Mesenchymal stem cell (in vitro differentiated cells and primary cell): ENCODE results near the gene SLC15A5.

Experiments used
- DNase-seq: peaks from one replicate; pipeline ENCODE4 v3.0.0-alpha.2; 2013
- H2AFZ ChIP-seq: one replicate; pipeline ENCODE4 v1.6.1; 2013; ENCODE audit warnings: low read depth, mild to moderate bottlenecking, control low read depth, inconsistent platforms, low read length, moderate library complexity
- H2AK5ac ChIP-seq: 2 replicates; pipeline ENCODE4 v1.6.1; 2013; ENCODE audit warnings: low read length, moderate library complexity, mild to moderate bottlenecking, inconsistent platforms; ENCODE audit not compliant: severe bottlenecking
- H2BK120ac ChIP-seq: one replicate; pipeline ENCODE4 v1.6.1; 2013; ENCODE audit warnings: low read depth, mild to moderate bottlenecking, inconsistent platforms, low read length, moderate library complexity
- H2BK12ac ChIP-seq, 2 experiments: one replicate each; pipeline ENCODE4 v1.6.1; 2013; ENCODE audit warnings: inconsistent platforms in 2 of 2, low read length in 2 of 2, mild to moderate bottlenecking in 2 of 2, moderate library complexity in 2 of 2, control low read depth in 1 of 2
- H2BK15ac ChIP-seq: one replicate; pipeline ENCODE4 v1.6.1; 2013; ENCODE audit warnings: mild to moderate bottlenecking, low read depth, inconsistent platforms; ENCODE audit not compliant: poor library complexity, severe bottlenecking
- H2BK5ac ChIP-seq: 2 replicates; pipeline ENCODE4 v1.6.1; 2013; ENCODE audit warnings: low read depth, mild to moderate bottlenecking, low read length, control low read depth, inconsistent platforms; ENCODE audit not compliant: poor library complexity, severe bottlenecking
- H3K14ac ChIP-seq, 2 experiments: one replicate each; pipeline ENCODE4 v1.6.1; 2013; ENCODE audit warnings: inconsistent platforms in 2 of 2, low read length in 2 of 2, control low read depth in 1 of 2, mild to moderate bottlenecking in 1 of 2, moderate library complexity in 1 of 2
- H3K18ac ChIP-seq, 2 experiments: one replicate each; pipeline ENCODE4 v1.6.1; 2013; ENCODE audit warnings: inconsistent platforms in 2 of 2, low read length in 2 of 2, control low read depth in 1 of 2, low read depth in 1 of 2, mild to moderate bottlenecking in 1 of 2
- H3K23ac ChIP-seq, 2 experiments: one replicate each; pipeline ENCODE4 v1.6.1; 2013; ENCODE audit warnings: inconsistent platforms in 2 of 2, low read length in 2 of 2, mild to moderate bottlenecking in 2 of 2, moderate library complexity in 2 of 2, control low read depth in 1 of 2
- H3K27ac ChIP-seq: 2 replicates; pipeline ENCODE4 v1.5.1; 2013; ENCODE audit warnings: mild to moderate bottlenecking, moderate library complexity, low read length, control low read depth, inconsistent platforms; ENCODE audit not compliant: poor library complexity, severe bottlenecking
- H3K27me3 ChIP-seq, 2 experiments: 2 replicates each; pipeline versions ENCODE4 v1.6.1 to v1.7.0; 2013; ENCODE audit warnings: low read length in 2 of 2, mild to moderate bottlenecking in 2 of 2, moderate library complexity in 2 of 2, control low read depth in 1 of 2, inconsistent platforms in 1 of 2; ENCODE audit not compliant: control insufficient read depth in 1 of 2, insufficient read depth in 1 of 2
- H3K36me3 ChIP-seq, 2 experiments: 2 replicates each; pipeline versions ENCODE4 v1.6.1 to v1.7.0; 2013; ENCODE audit warnings: low read length in 2 of 2, control low read depth in 1 of 2, inconsistent platforms in 1 of 2, low read depth in 1 of 2, mild to moderate bottlenecking in 1 of 2; ENCODE audit not compliant: insufficient read depth in 2 of 2, control insufficient read depth in 1 of 2
- H3K4ac ChIP-seq, 2 experiments: one replicate each; pipeline ENCODE4 v1.6.1; 2013; ENCODE audit warnings: inconsistent platforms in 2 of 2, low read length in 2 of 2, mild to moderate bottlenecking in 2 of 2, moderate library complexity in 2 of 2, control low read depth in 1 of 2, low read depth in 1 of 2
- H3K4me1 ChIP-seq: 2 replicates; pipeline ENCODE4 v1.6.1; 2013; ENCODE audit warnings: low read depth, low read length, control low read depth; ENCODE audit not compliant: control insufficient read depth, insufficient read depth
- H3K4me2 ChIP-seq: 2 replicates; pipeline ENCODE4 v1.6.1; 2013; ENCODE audit warnings: low read length, mild to moderate bottlenecking, inconsistent platforms; ENCODE audit not compliant: poor library complexity, severe bottlenecking
- H3K4me3 ChIP-seq, 2 experiments: 2 replicates each; pipeline versions ENCODE4 v1.5.1 to v1.7.0; 2013; ENCODE audit warnings: low read length in 2 of 2, mild to moderate bottlenecking in 2 of 2, control low read depth in 1 of 2, low read depth in 1 of 2; ENCODE audit not compliant: insufficient read depth in 1 of 2
- H3K79me1 ChIP-seq: replicated peaks from 2 replicates; pipeline ENCODE4 v1.6.1; 2013; ENCODE audit warnings: mild to moderate bottlenecking, control low read depth, low read length, inconsistent platforms; ENCODE audit not compliant: poor library complexity, severe bottlenecking
- H3K9ac ChIP-seq: 2 replicates; pipeline ENCODE4 v1.7.0; 2013; ENCODE audit warnings: mild to moderate bottlenecking, low read length, moderate library complexity
- H3K9me3 ChIP-seq: 2 replicates; pipeline ENCODE4 v1.7.0; 2013; ENCODE audit warnings: mild to moderate bottlenecking, low read length; ENCODE audit not compliant: control insufficient read depth
- H4K8ac ChIP-seq: one replicate; pipeline ENCODE4 v1.6.1; 2013; ENCODE audit warnings: inconsistent platforms, mild to moderate bottlenecking, low read length, moderate library complexity
- H4K91ac ChIP-seq: one replicate; pipeline ENCODE4 v1.6.1; 2013; ENCODE audit warnings: mild to moderate bottlenecking, low read length, inconsistent platforms
- WGBS: methylation state at CpG from one replicate; pipeline ENCODE4 v1.1.7; 2013; ENCODE audit warnings: mixed read lengths; 5-methylcytosine and 5-hydroxymethylcytosine counted together

SLC15A5 gene

DNA sequence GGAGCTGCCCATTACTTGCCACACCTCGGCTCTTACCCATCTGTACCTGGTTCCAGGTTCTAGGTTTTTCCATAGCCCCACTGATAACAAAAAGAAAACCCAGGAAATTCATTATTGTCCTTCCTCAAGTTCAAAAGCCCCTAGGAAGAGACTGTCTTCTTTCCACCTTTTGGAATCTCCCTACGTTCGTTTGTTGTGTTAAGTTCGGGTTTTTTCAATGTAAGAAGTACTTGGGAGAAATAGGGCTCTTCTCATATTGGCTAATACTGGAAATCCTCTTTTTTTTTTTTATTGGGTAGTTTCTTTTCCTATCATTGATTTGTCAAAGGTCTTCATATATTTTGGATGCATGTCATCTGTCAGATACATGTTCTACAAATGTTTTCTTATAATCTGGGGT lies 17.3 kb downstream of the SLC15A5 start:
- H3K79me1 ChIP-seq, result no peaks in the 10 kb centered on the region
- DNase-seq, result no peak
- 84% methylated on average over 4 of the region's 4 CpGs for WGBS
- no peak overlapping the region for H3K14ac ChIP-seq
- no peak overlapping the region for H3K23ac ChIP-seq
- no peak overlapping the region for H2BK15ac ChIP-seq
- H3K18ac ChIP-seq, result no peak overlapping the region
- no peak overlapping the region for H3K27ac ChIP-seq
- no peak overlapping the region for H3K4me3 ChIP-seq
- no peak overlapping the region for H4K91ac ChIP-seq
- no peaks in the 10 kb centered on the region for H3K36me3 ChIP-seq
- H2BK12ac ChIP-seq, result no peak overlapping the region
- H3K27me3 ChIP-seq, result no peaks in the 10 kb centered on the region
- H2BK5ac ChIP-seq, result no peak overlapping the region
- no peaks in the 10 kb centered on the region for H3K9me3 ChIP-seq
- H3K4me2 ChIP-seq, result no peak overlapping the region
- H3K4me1 ChIP-seq, result no peaks in the 10 kb centered on the region
- no peak overlapping the region for H2AFZ ChIP-seq
- no peak overlapping the region for H3K9ac ChIP-seq
- no peak overlapping the region for H4K8ac ChIP-seq
- H2AK5ac ChIP-seq, result no peak overlapping the region
- H2BK120ac ChIP-seq, result no peak overlapping the region
- no peak overlapping the region for H3K4ac ChIP-seq

GRCh38 chr12:16258963-16259362 lies 18.5 kb downstream of the SLC15A5 start:
- no peaks in the 10 kb centered on the region for H3K79me1 ChIP-seq
- no peak overlapping the region for H2BK5ac ChIP-seq
- no peak overlapping the region for H3K4ac ChIP-seq
- no peak overlapping the region for H2AK5ac ChIP-seq
- no peak overlapping the region for H3K4me3 ChIP-seq
- no peak overlapping the region for H3K27ac ChIP-seq
- no peak overlapping the region for H3K4me2 ChIP-seq
- DNase-seq, result no peak
- H4K91ac ChIP-seq, result no peak overlapping the region
- no peaks in the 10 kb centered on the region for H3K27me3 ChIP-seq
- no peak overlapping the region for H4K8ac ChIP-seq
- no CpG with 5 or more reads among the region's 2 CpGs for WGBS
- no peaks in the 10 kb centered on the region for H3K4me1 ChIP-seq
- no peak overlapping the region for H2AFZ ChIP-seq
- no peak overlapping the region for H2BK12ac ChIP-seq
- no peak overlapping the region for H3K18ac ChIP-seq
- H3K23ac ChIP-seq, result no peak overlapping the region
- no peak overlapping the region for H2BK15ac ChIP-seq
- H3K9me3 ChIP-seq, result no peaks in the 10 kb centered on the region
- no peak overlapping the region for H3K14ac ChIP-seq
- H2BK120ac ChIP-seq, result no peak overlapping the region
- no peak overlapping the region for H3K9ac ChIP-seq
- no peaks in the 10 kb centered on the region for H3K36me3 ChIP-seq

DNA sequence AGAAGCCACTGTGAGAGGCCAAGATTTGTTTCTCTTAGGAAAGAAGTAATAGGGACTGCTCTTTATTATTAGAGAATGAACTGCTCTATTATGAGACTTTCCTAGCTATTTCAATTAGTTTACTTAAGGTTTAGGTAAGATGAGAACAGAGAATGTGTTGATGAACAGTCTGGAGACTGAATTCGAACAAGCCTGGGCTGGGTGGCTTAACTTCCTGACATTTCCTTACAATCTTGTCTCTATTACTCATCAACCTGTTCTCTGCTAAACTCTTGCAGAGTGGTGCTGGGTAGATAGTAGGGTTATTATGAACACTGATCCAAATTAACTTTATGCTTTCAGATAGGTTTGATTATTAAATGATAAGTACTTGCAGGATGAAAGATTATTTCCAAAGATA lies 31.2 kb downstream of the SLC15A5 start:
- Histone ChIP-seq H3K14ac (no peak overlapping the region), H3K18ac (no peak overlapping the region), H3K4me2 (no peak overlapping the region)

GRCh38 chr12:16245209-16245608 lies 32.3 kb downstream of the SLC15A5 start:
- no peaks in the 10 kb centered on the region for H3K27me3 ChIP-seq
- 64% methylated on average over 3 of the region's 3 CpGs for WGBS

More for the DNA sequence above, 31.2 kb downstream of the SLC15A5 start:
- H2AFZ ChIP-seq, result no peak overlapping the region
- no CpG with 5 or more reads among the region's 1 CpG for WGBS
- H2BK12ac ChIP-seq, result no peak overlapping the region
- no peak overlapping the region for H3K4ac ChIP-seq
- H3K9ac ChIP-seq, result no peak overlapping the region
- no peak for DNase-seq
- H2BK120ac ChIP-seq, result no peak overlapping the region
- H3K79me1 ChIP-seq, result no peaks in the 10 kb centered on the region
- no peaks in the 10 kb centered on the region for H3K27me3 ChIP-seq
- no peak overlapping the region for H2BK15ac ChIP-seq
- H4K91ac ChIP-seq, result no peak overlapping the region
- no peak overlapping the region for H3K23ac ChIP-seq
- H3K27ac ChIP-seq, result no peak overlapping the region
- no peak overlapping the region for H2AK5ac ChIP-seq
- no peaks in the 10 kb centered on the region for H3K36me3 ChIP-seq
- H2BK5ac ChIP-seq, result no peak overlapping the region
- H3K4me1 ChIP-seq, result no peaks in the 10 kb centered on the region
- no peak overlapping the region for H4K8ac ChIP-seq
- H3K4me3 ChIP-seq, result no peak overlapping the region
- H3K9me3 ChIP-seq, result no peaks in the 10 kb centered on the region

More at GRCh38 chr12:16245209-16245608, 32.3 kb downstream of the SLC15A5 start:
- H4K91ac ChIP-seq, result no peak overlapping the region
- no peak overlapping the region for H2BK5ac ChIP-seq
- no peak overlapping the region for H3K23ac ChIP-seq
- DNase-seq, result no peak
- H2AFZ ChIP-seq, result no peak overlapping the region
- no peak overlapping the region for H3K14ac ChIP-seq
- H3K79me1 ChIP-seq, result no peaks in the 10 kb centered on the region
- H3K4me2 ChIP-seq, result no peak overlapping the region
- H3K18ac ChIP-seq, result no peak overlapping the region
- no peak overlapping the region for H3K4ac ChIP-seq
- H2AK5ac ChIP-seq, result no peak overlapping the region
- H3K36me3 ChIP-seq, result no peaks in the 10 kb centered on the region
- no peak overlapping the region for H3K4me3 ChIP-seq
- H3K27ac ChIP-seq, result no peak overlapping the region
- no peak overlapping the region for H4K8ac ChIP-seq
- no peak overlapping the region for H2BK12ac ChIP-seq
- H3K9me3 ChIP-seq, result no peaks in the 10 kb centered on the region
- no peak overlapping the region for H2BK15ac ChIP-seq
- no peak overlapping the region for H3K9ac ChIP-seq
- H3K4me1 ChIP-seq, result no peaks in the 10 kb centered on the region
- no peak overlapping the region for H2BK120ac ChIP-seq
